ENCODE data around the gene NDUFB3.
"Not testable (repeated sequence)": the region's sequence is repeated elsewhere in the genome, so short reads cannot be mapped to it uniquely, and the experiment has no call there.

NDUFB3 gene

GRCh38 chr2:201090574-201090973 lies 18.8 kb downstream of the NDUFB3 start:
- in situ Hi-C loops (cut with MboI; ENCODE audit: low sequenced_read_pairs), result no loop called here

GRCh38 chr2:201093573-201093972 lies 21.8 kb downstream of the NDUFB3 start:
- in situ Hi-C loops (cut with MboI; ENCODE audit: low sequenced_read_pairs), result no loop called here

- in situ Hi-C loops (cut with MboI; ENCODE audit: low sequenced_read_pairs), result no loop called here
These were observed 28.7 kb downstream of the NDUFB3 start for GRCh38 chr2:201100497-201100896.

GRCh38 chr2:201105759-201106158 lies 34.0 kb downstream of the NDUFB3 start:
- in situ Hi-C loops (cut with MboI; ENCODE audit: low sequenced_read_pairs), result no loop called here

- in situ Hi-C loops (cut with MboI; ENCODE audit: low sequenced_read_pairs), result no loop called here
These were observed 35.8 kb downstream of the NDUFB3 start for GRCh38 chr2:201107624-201108023.

GRCh38 chr2:201108341-201108740 lies 36.5 kb downstream of the NDUFB3 start:
- in situ Hi-C loops (cut with MboI; ENCODE audit: low sequenced_read_pairs), result no loop called here

GRCh38 chr2:201109186-201109585 lies 37.4 kb downstream of the NDUFB3 start:
- in situ Hi-C loops (cut with MboI; ENCODE audit: low sequenced_read_pairs), result no loop called here

GRCh38 chr2:201110615-201111014 lies 38.8 kb downstream of the NDUFB3 start:
- in situ Hi-C loops (cut with MboI; ENCODE audit: low sequenced_read_pairs), result no loop called here

GRCh38 chr2:201111096-201111495 lies 39.3 kb downstream of the NDUFB3 start:
- in situ Hi-C loops (cut with MboI; ENCODE audit: low sequenced_read_pairs), result no loop called here

- in situ Hi-C loops (cut with MboI; ENCODE audit: low sequenced_read_pairs), result no loop called here
These were observed 42.5 kb downstream of the NDUFB3 start for GRCh38 chr2:201114350-201114749.

- in situ Hi-C loops (cut with MboI; ENCODE audit: low sequenced_read_pairs), result no loop called here
These were observed 43.0 kb downstream of the NDUFB3 start for GRCh38 chr2:201114846-201115245.

GRCh38 chr2:201116115-201116958 lies 44.5 kb downstream of the NDUFB3 start, which contains the start of gene CFLAR:
Gene CFLAR, plus strand, starts transcription at chr2:201116164. Its CDS starts 13,702 bp downstream, at chr2:201129866.
- in situ Hi-C loops (cut with MboI; ENCODE audit: low sequenced_read_pairs), result no loop called here

- in situ Hi-C loops (cut with MboI; ENCODE audit: low sequenced_read_pairs), result no loop called here
These were observed 45.3 kb downstream of the NDUFB3 start for GRCh38 chr2:201116959-201117734.

- in situ Hi-C loops (cut with MboI; ENCODE audit: low sequenced_read_pairs), result not testable (repeated sequence)
These were observed 45.9 kb downstream of the NDUFB3 start for GRCh38 chr2:201117735-201118094.

GRCh38 chr2:201118121-201118960 lies 46.5 kb downstream of the NDUFB3 start:
- in situ Hi-C loops (cut with MboI; ENCODE audit: low sequenced_read_pairs), result no loop called here

GRCh38 chr2:201118961-201119854 lies 47.4 kb downstream of the NDUFB3 start:
- in situ Hi-C loops (cut with MboI; ENCODE audit: low sequenced_read_pairs), result no loop called here

GRCh38 chr2:201122276-201122675 lies 50.5 kb downstream of the NDUFB3 start:
- in situ Hi-C loops (cut with MboI; ENCODE audit: low sequenced_read_pairs), result no loop called here

- in situ Hi-C loops (cut with MboI; ENCODE audit: low sequenced_read_pairs), result no loop called here
These were observed 54.7 kb downstream of the NDUFB3 start for GRCh38 chr2:201126308-201127151.

- in situ Hi-C loops (cut with MboI; ENCODE audit: low sequenced_read_pairs), result no loop called here
These were observed 55.3 kb downstream of the NDUFB3 start for GRCh38 chr2:201127152-201127511.
